GM21367 (cell line): Measurements from ENCODE around the gene CNTROB.

Source experiments
- ATAC-seq: cut with Tn5 transposase; IDR thresholded peaks from one replicate; pipeline ENCODE4 v1.9.1; 2021; ENCODE audit not compliant: unreplicated experiment

The CNTROB gene

GRCh38 chr17:7982666-7983065, 50.7 kb downstream of the CNTROB start:
- ATAC-seq = no peak

DNA sequence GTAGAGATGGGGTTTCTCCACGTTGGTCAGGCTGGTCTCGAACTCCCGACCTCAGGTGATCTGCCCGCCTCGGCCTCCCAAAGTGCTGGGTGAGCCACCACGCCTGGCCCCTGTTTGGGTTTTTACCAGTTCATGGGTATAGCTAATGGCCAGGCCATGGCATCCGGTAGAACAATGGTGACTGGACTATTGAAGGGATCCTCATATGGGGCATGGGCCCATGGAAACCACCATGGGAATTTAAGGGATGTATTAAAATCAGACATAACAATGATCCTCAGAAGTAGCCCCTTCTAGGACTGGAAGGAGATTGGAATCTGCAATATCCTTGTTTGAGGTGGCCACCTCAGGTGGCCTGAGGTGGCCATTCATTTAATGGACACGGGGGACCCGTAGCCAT, 52.9 kb downstream of the CNTROB start:
- ATAC-seq = no peak

- no peak for ATAC-seq
These were observed 55.3 kb downstream of the CNTROB start for GRCh38 chr17:7987112-7987893.

GRCh38 chr17:7988750-7989178, 56.8 kb downstream of the CNTROB start:
- no peak for ATAC-seq

DNA sequence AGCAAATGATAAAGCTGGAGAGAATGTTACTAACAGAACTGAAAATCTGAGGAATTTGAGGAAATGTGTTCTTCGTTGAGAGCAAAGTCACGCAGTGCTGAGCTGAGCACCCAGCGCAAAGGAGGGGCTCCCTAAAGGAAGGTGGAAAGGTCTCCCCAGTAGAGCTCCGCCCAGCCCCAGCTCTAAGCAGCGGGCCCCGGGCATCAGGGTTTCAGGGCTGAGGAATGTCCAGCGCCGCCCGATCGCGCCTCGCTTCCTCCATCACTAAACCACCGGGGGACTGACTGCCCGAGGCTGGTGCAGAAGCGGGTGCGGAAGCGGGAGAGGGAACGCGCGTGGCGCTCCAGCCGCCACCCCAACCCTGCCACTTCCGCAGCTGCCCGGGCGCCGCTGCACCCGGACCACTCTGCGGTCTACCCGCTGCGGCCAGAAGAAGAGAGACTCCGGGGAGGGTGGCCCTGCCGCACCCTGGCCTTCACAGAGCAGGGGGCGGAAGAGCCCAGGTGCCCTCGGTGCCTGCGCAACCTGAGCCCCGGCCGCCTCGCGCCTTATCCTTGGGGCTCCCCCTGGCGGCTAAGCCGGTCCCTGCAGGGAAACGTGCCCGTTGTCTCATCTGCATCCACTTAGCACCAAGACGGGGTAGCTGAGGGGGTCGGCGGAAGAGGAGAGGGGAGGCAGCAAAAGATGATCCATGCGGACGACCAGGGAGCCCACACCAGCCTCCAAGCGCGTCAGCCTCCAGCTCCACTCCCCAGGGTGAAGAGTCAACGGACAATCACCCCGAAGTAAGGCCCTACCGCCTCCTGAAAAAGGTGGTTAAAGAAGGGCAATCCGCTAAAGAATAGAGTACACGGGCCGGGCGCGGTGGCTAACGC, 58.0 kb downstream of the CNTROB start:
- peak; percentile 68 for ATAC-seq

DNA sequence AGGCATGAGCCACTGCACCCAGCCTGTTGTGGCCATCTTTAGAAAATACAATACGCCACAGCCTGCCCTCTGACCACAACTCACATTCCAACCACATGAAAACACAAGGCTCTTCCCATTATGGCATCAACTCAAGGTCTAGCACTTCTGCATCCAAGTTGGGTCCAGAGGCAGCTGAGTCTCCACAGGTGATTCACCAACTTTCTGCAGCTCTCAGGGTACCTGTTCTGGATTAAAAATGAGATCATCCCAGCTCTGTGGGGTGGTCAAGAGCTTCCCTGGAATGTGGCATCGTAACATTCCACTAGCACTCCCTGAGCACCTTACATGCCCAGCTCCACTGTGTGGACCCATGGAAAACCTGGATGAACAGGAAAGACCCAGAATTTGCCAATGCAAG, 60.5 kb downstream of the CNTROB start:
- ATAC-seq = no peak

- ATAC-seq = no peak
These were observed 60.9 kb downstream of the CNTROB start for GRCh38 chr17:7992924-7993323.

DNA sequence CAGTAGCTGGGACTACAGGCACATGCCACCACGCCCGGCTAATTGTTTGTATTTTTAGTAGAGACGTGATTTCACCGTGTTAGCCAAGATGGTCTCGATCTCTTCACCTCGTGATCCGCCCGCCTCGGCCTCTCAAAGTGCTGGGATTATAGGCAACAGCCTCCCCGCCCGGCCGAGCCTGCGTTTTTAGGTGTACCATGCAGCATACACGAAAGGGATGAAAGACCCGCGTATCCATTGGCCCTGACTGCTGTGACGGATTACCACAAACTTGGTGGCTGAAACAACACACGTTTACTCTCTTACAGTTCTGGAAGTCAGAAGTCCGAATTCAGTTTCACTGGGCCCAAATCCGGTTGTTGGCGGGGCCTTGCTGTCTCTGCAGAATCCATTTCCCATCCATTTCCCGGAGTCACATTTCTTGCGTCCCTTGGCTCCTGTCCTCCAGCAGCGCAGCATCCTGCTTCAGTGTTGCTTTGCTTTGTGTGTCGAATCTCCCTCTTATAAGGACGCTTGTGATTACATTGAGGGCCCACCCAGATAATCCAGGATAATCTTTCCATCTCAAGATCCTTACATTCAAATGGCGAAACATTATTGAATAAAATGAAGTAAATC, 62.1 kb downstream of the CNTROB start:
- no peak for ATAC-seq

GRCh38 chr17:7995724-7996123, 63.7 kb downstream of the CNTROB start:
- no peak for ATAC-seq

- no peak for ATAC-seq
These were observed 65.2 kb downstream of the CNTROB start for GRCh38 chr17:7997186-7997585.
